IPS-18c (cell line): Measurements from ENCODE around the gene GPX4.

Source experiments
- H3K4me3 ChIP-seq: 2 replicates; pipeline ENCODE4 v1.7.0; 2013; ENCODE audit warnings: low read depth, mild to moderate bottlenecking, low read length, moderate library complexity; ENCODE audit not compliant: insufficient read depth
- H3K9me3 ChIP-seq: one replicate; pipeline ENCODE4 v1.6.1; 2013; ENCODE audit warnings: mild to moderate bottlenecking, low read length, moderate library complexity; ENCODE audit not compliant: control insufficient read depth, insufficient read depth

The GPX4 gene

GRCh38 chr19:1146858-1147780 is 43.3 kb downstream of the GPX4 start:
- H3K4me3 ChIP-seq: no peak overlapping the region
- no peaks in the 10 kb centered on the region for H3K9me3 ChIP-seq

DNA sequence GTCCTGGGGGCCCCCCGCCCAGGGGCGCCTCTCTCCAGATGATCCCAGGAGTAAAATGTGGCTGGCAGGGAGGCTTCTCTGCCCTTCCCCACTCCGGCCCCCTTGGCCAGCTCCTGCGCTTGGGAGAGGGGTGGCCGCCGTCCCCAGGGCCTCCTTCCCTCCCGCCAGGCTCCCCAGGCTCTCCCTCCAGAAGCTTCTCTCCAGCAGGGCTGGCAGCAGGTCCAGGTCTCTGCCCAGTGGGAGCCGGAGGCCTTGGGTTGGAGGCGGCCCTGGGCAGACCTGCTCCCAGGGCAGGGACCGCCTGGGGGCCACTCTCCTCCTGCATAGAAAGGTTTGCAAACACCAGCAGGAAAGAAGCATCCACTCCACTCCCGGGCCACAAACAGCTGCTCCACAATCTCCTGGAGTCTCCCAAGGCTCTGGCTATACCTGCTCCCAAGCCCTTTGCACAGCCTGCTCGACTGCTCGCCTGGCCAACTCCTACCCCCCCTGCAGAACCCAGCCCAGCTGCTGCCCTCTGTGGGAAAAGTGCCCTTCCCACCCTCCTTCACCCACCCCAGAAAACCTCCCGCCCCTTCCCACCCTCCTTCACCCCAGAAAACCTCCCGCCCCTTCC is 44.2 kb downstream of the GPX4 start:
- H3K4me3 ChIP-seq: no peak overlapping the region

DNA sequence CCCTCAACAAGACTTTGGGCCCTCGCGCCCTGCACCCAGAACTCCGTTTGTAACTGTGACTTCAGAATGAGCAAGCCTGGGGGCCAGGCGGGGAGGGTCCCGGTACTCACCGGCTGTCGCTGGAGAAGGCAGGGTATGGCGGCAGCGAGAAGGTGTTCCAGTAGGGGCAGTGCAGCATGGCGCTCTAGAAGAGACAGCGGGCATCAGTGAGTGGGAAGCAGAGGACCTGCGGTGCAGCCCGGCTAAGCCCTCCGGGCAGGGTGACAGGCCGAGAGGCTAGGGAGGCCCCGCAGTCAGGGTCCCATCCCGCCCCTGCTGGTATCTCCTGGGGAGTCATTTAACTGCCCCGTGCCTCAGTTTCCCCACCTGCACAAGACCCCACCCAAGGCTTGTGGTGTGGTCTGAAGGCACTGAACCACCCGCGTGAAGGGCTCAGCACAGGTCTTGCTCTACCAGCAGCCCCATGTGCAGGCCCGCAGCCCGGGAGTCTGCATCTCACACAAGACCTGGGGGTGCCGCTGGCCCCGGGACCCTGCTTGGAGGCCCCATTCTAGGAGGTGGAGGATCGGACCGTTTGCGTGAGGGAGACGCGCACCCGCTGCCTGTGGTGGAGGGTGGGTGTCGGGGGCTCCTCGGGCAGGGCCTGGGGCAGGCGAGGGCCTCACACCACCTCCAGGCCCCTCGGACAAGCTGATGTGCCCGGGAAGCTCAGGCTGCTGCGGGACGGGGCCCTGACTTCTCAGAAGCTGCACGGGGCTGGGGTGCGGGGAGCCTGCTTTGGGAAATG is 45.7 kb downstream of the GPX4 start:
- Histone ChIP-seq H3K4me3 (no peak overlapping the region), H3K9me3 (no peaks in the 10 kb centered on the region)

More for the DNA sequence above, 44.2 kb downstream of the GPX4 start:
- H3K9me3 ChIP-seq: no peaks in the 10 kb centered on the region

- H3K9me3 ChIP-seq: no peaks in the 10 kb centered on the region
- H3K4me3 ChIP-seq: no peak overlapping the region
Measured at GRCh38 chr19:1150333-1151036, 46.7 kb downstream of the GPX4 start.

- H3K9me3 ChIP-seq: no peaks in the 10 kb centered on the region
- no peak overlapping the region for H3K4me3 ChIP-seq
Measured at GRCh38 chr19:1151037-1151724, 47.4 kb downstream of the GPX4 start.

DNA sequence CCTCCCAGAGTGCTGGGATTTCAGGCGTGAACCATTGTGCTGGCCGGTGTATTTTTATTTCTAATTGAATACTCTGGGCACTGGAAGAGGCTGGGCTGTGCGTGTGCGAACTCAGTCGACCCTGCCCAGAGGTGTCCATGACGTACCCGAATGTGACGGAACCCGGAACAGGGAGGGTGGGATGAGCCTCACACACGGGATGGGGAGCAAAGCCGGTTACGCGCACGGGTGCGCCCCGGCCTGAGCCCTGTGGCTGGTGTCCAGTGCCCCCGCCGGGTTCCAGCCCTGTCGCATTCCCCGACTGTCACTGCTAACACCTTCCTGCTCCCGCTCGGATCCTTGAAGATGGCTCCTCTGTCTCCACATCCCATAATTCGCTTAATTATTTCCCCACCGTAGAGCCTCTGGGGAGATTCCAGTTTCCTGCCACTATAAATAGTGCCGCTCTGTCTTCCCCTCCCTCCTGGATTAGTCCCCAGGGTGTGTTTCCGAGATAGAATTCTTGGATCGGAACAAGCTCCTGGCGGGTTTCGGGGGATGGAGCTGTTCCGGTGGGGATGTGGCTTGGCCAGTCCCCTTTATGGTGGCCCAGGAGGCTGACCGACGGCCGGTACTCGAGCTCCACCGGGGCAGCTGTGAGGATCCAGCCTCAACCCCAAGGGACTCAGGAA is 48.3 kb downstream of the GPX4 start:
- no peaks in the 10 kb centered on the region for H3K9me3 ChIP-seq
- no peak overlapping the region for H3K4me3 ChIP-seq

GRCh38 chr19:1153891-1154730 is 50.3 kb downstream of the GPX4 start:
- Histone ChIP-seq H3K9me3 (peaks cover 2% of the 10 kb centered on the region), H3K4me3 (no peak overlapping the region)

GRCh38 chr19:1154731-1155351 is 51.0 kb downstream of the GPX4 start:
- Histone ChIP-seq H3K4me3 (no peak overlapping the region), H3K9me3 (peaks cover 2% of the 10 kb centered on the region)

- H3K4me3 ChIP-seq: no peak overlapping the region
- H3K9me3 ChIP-seq: peaks cover 2% of the 10 kb centered on the region
Measured at GRCh38 chr19:1155352-1156304, 51.8 kb downstream of the GPX4 start.
